IMR-90 (cell line): ENCODE results near the gene KLHDC9. TPM values are rescaled to one million over a fixed set of nuclear protein-coding genes. Genes with fewer than 3 reads are reported as not detected.
A peak's percentile ranks its signal among the peaks of the same experiment; 100 is the strongest.

Source experiments
- ATAC-seq: fragments of 200-7000 bp; cut with Tn5 transposase; 2 replicates; pipeline ENCODE4 v1.9.1; 2020; ENCODE audit warnings: low read depth, mild to moderate bottlenecking, moderate library complexity
- BruUV-seq: library from RNA; stranded (reverse); fragments of 400-500 nt; replicated peaks from 2 replicates; lab custom pipeline; 2021; lab: Mats Ljungman, UMichigan
- CTCF ChIA-PET: fragments of 300-600 bp; formaldehyde crosslinking; extraction: SDS; loops from one replicate; lab custom pipeline; 2021; ENCODE audit warnings: antibody characterized with exemption; lab: Yijun Ruan, JAX
- POLR2A ChIA-PET: fragments of 300-600 bp; sonication (Branson Sonifier 250); formaldehyde crosslinking; loops from one replicate; lab custom pipeline; 2022; ENCODE audit warnings: antibody characterized with exemption; ENCODE audit not compliant: unreplicated experiment; lab: Charles Lee
- DNase-seq: peaks from one replicate; pipeline ENCODE4 v3.0.0; 2013
- H2AFZ ChIP-seq: replicated peaks from 2 replicates; pipeline ENCODE3; 2013; ENCODE audit warnings: low read length, mild to moderate bottlenecking; ENCODE audit not compliant: poor library complexity
- H2AK5ac ChIP-seq: 2 replicates; pipeline ENCODE4 v1.6.1; 2013; ENCODE audit warnings: low read depth, low read length, inconsistent platforms
- H2AK9ac ChIP-seq: replicated peaks from 2 replicates; pipeline ENCODE3; 2013; ENCODE audit warnings: mild to moderate bottlenecking, low read depth, low read length, moderate library complexity; ENCODE audit not compliant: poor library complexity
- H2BK120ac ChIP-seq: 2 replicates; pipeline ENCODE4 v1.6.1; 2013; ENCODE audit warnings: low read depth, low read length, inconsistent platforms
- H2BK15ac ChIP-seq: 3 replicates; pipeline ENCODE4 v1.6.1; 2013; ENCODE audit warnings: low read depth, low read length, inconsistent platforms
- H2BK20ac ChIP-seq: 2 replicates; pipeline ENCODE4 v1.6.1; 2013; ENCODE audit warnings: low read depth, mild to moderate bottlenecking, inconsistent platforms, low read length, moderate library complexity
- H2BK5ac ChIP-seq: 2 replicates; pipeline ENCODE4 v1.6.1; 2013; ENCODE audit warnings: mild to moderate bottlenecking, low read depth, low read length, inconsistent platforms; ENCODE audit not compliant: poor library complexity, severe bottlenecking
- H3K14ac ChIP-seq: replicated peaks from 2 replicates; pipeline ENCODE4 v1.6.1; 2013; ENCODE audit warnings: low read depth, low read length, inconsistent platforms
- H3K18ac ChIP-seq: 2 replicates; pipeline ENCODE4 v1.6.1; 2013; ENCODE audit warnings: low read depth, low read length, control low read depth
- H3K23ac ChIP-seq: 2 replicates; pipeline ENCODE4 v1.6.1; 2013; ENCODE audit warnings: low read depth, low read length, inconsistent platforms
- H3K27ac ChIP-seq: 2 replicates; pipeline ENCODE4 v1.5.1; 2013; ENCODE audit warnings: mild to moderate bottlenecking, control low read depth, low read length; ENCODE audit not compliant: insufficient read depth
- H3K27me3 ChIP-seq: 2 replicates; pipeline ENCODE4 v1.6.1; 2013; ENCODE audit warnings: low read length; ENCODE audit not compliant: control insufficient read depth, insufficient read depth
- H3K36me3 ChIP-seq: 2 replicates; pipeline ENCODE4 v1.6.1; 2013; ENCODE audit warnings: low read length, mixed read lengths; ENCODE audit not compliant: control insufficient read depth, insufficient read depth
- H3K4ac ChIP-seq: 2 replicates; pipeline ENCODE4 v1.6.1; 2013; ENCODE audit warnings: low read depth, low read length, inconsistent platforms
- H3K4me1 ChIP-seq: 2 replicates; pipeline ENCODE4 v1.6.1; 2013; ENCODE audit warnings: low read length, mixed read lengths; ENCODE audit not compliant: control insufficient read depth, insufficient read depth
- H3K4me2 ChIP-seq: 2 replicates; pipeline ENCODE4 v1.6.1; 2013; ENCODE audit warnings: low read depth, mild to moderate bottlenecking, control low read depth, low read length, moderate library complexity
- H3K4me3 ChIP-seq: 2 replicates; pipeline ENCODE4 v1.5.1; 2013; ENCODE audit warnings: low read depth, mild to moderate bottlenecking, control low read depth, low read length, moderate library complexity; ENCODE audit not compliant: insufficient read depth
- H3K56ac ChIP-seq: 2 replicates; pipeline ENCODE4 v1.6.1; 2013; ENCODE audit warnings: low read length, inconsistent platforms; ENCODE audit not compliant: insufficient read depth; ENCODE audit errors: extremely low read depth
- H3K79me1 ChIP-seq, 2 experiments: 2 replicates each; pipeline ENCODE4 v1.6.1; 2013; ENCODE audit warnings: low read length in 2 of 2, inconsistent platforms in 1 of 2, low read depth in 1 of 2
- H3K9ac ChIP-seq: 2 replicates; pipeline ENCODE4 v1.6.1; 2013; ENCODE audit warnings: low read depth, low read length, control low read depth
- H3K9me1 ChIP-seq: 2 replicates; pipeline ENCODE4 v1.6.1; 2013; ENCODE audit warnings: low read length, inconsistent platforms; ENCODE audit not compliant: insufficient read depth
- H3K9me3 ChIP-seq: 2 replicates; pipeline ENCODE4 v1.6.1; 2013; ENCODE audit warnings: low read length; ENCODE audit not compliant: control insufficient read depth, insufficient read depth
- H4K20me1 ChIP-seq: 2 replicates; pipeline ENCODE4 v1.6.1; 2013; ENCODE audit warnings: low read length, inconsistent platforms; ENCODE audit not compliant: insufficient read depth
- H4K5ac ChIP-seq: 2 replicates; pipeline ENCODE4 v1.6.1; 2013; ENCODE audit warnings: mild to moderate bottlenecking, low read depth, low read length, control low read depth
- H4K8ac ChIP-seq, 2 experiments: 2 replicates each; pipeline ENCODE4 v1.6.1; 2013; ENCODE audit warnings: low read depth in 2 of 2, low read length in 2 of 2, control low read depth in 1 of 2, inconsistent platforms in 1 of 2
- H4K91ac ChIP-seq: 2 replicates; pipeline ENCODE4 v1.6.1; 2013; ENCODE audit warnings: low read depth, low read length, inconsistent platforms; ENCODE audit not compliant: insufficient read depth
- CEBPB ChIP-seq: IDR thresholded peaks from 2 replicates; pipeline ENCODE4 v1.6.1; 2012; ENCODE audit warnings: low read depth, low read length, improper control_type of control experiment
- CHD1 ChIP-seq: IDR thresholded peaks from 2 replicates; pipeline ENCODE4 v1.6.1; 2012; ENCODE audit warnings: low read depth, low read length, improper control_type of control experiment
- WGBS, 2 experiments: methylation state at CpG; one replicate each; pipeline versions ENCODE4 v1.1.5 to v1.1.7; 2013; ENCODE audit warnings: missing lambda C conversion rate in 2 of 2; ENCODE audit not compliant: insufficient read length in 1 of 2; ENCODE audit errors: extremely low coverage in 2 of 2; 5-methylcytosine and 5-hydroxymethylcytosine counted together
- dilution Hi-C: fragments of 300-500 bp; cut with HindIII; formaldehyde crosslinking; loops from one replicate; pipeline ENCODE4 v1.14.3; 2018; ENCODE audit warnings: low sequenced_read_pairs; ENCODE audit not compliant: unreplicated experiment
- in situ Hi-C: fragments of 300-500 bp; cut with MboI; formaldehyde crosslinking; loops from 3 replicates; pipeline ENCODE4 v1.14.3; 2019; ENCODE audit warnings: low sequenced_read_pairs, inconsistent platforms, mixed read lengths
- intact Hi-C: fragments of 100-400 bp; cut with micrococcal nuclease; formaldehyde crosslinking; loops from 2 replicates; pipeline ENCODE4 v1.10.0; 2022
- polyA plus RNA-seq, 3 experiments: library from polyadenylated mRNA; depleted of rRNA; stranded (reverse); fragments of >200 nt; gene quantifications; 2 replicates each; pipeline ENCODE4 v1.2.3, GENCODE V29; 2012; ENCODE audit warnings: low replicate concordance in 1 of 3
- total RNA-seq: library from RNA; depleted of rRNA; stranded (reverse); fragments of >200 nt; gene quantifications from 2 replicates; pipeline ENCODE4 v1.2.3, GENCODE V29; 2012

KLHDC9 gene
- total and polyA plus RNA-seq, 2 of the 4 experiments (the other 2 are of a cell fraction), result 0.18 to 0.70 TPM

GRCh38 chr1:161114556-161114955 lies 16.4 kb downstream of the KLHDC9 start:
- H2BK5ac ChIP-seq, result peak overlapping the region; percentile 66
- H3K9me3 ChIP-seq, result no peaks in the 10 kb centered on the region
- H2BK20ac ChIP-seq, result no peak overlapping the region
- peak overlapping the region in 1 of 2 experiments; percentile 36; a peak in 1 of 4 replicates for H4K8ac ChIP-seq
- H3K79me1 ChIP-seq, result peaks cover 23 to 83% of the 10 kb centered on the region in 2 experiments
- H4K20me1 ChIP-seq, result peaks cover 47% of the 10 kb centered on the region
- 0 out of 2 replicates have a peak overlapping the region, but pooled peaks have one; percentile 39 for H3K4ac ChIP-seq
- H4K91ac ChIP-seq, result no peak overlapping the region
- no peak overlapping the region for H2AK9ac ChIP-seq
- dilution Hi-C loops (no loop called here), in situ Hi-C loops (no loop called here), intact Hi-C loops (no loop called here)
- no TSS peak for BruUV-seq
- no peak overlapping the region for H3K9ac ChIP-seq
- H4K5ac ChIP-seq, result no peak overlapping the region
- no peak for TF ChIP-seq CHD1
- peak; percentile 55; the same call in 1 of the 2 replicates for TF ChIP-seq CEBPB
- no peak overlapping the region for H3K14ac ChIP-seq
- H2AK5ac ChIP-seq, result no peak overlapping the region
- no peak overlapping the region for H3K18ac ChIP-seq
- H3K4me2 ChIP-seq, result peak overlapping the region; percentile 52; the same call in 1 of the 2 replicates
- ATAC-seq (no peak), DNase-seq (peak; percentile 60)
- H2BK120ac ChIP-seq, result peak overlapping the region; percentile 32
- peaks cover 7% of the 10 kb centered on the region for H3K36me3 ChIP-seq
- H3K4me1 ChIP-seq, result peaks cover 12% of the 10 kb centered on the region
- no peaks in the 10 kb centered on the region for H3K27me3 ChIP-seq
- H3K9me1 ChIP-seq, result peaks cover 27% of the 10 kb centered on the region
- WGBS, 2 experiments, result no CpG with 5 or more reads among the region's 2 CpGs
- no peak overlapping the region for H3K4me3 ChIP-seq
- POLR2A ChIA-PET, result no interaction called here
- H3K23ac ChIP-seq, result no peak overlapping the region
- H2BK15ac ChIP-seq, result no peak overlapping the region
- no peak overlapping the region for H3K27ac ChIP-seq
- H2AFZ ChIP-seq, result no peak overlapping the region
- no peak overlapping the region for H3K56ac ChIP-seq
- CTCF ChIA-PET, result interaction anchor here (0.6 kb wide), 1 partner anchor 124 kb away, joined by 3 read pairs; no protein-coding TSS in a partner anchor
